Measurements from ENCODE around the gene PPP4R3A. TPM values are rescaled to one million over a fixed set of nuclear protein-coding genes. Genes with fewer than 3 reads are reported as not detected.

The PPP4R3A gene
- total and polyA plus RNA-seq, 10 of the 15 experiments (the other 5 are each of a cell fraction or from before 2014, with no cell fraction given): 19.4 to 97.8 (median 62.9) TPM

DNA sequence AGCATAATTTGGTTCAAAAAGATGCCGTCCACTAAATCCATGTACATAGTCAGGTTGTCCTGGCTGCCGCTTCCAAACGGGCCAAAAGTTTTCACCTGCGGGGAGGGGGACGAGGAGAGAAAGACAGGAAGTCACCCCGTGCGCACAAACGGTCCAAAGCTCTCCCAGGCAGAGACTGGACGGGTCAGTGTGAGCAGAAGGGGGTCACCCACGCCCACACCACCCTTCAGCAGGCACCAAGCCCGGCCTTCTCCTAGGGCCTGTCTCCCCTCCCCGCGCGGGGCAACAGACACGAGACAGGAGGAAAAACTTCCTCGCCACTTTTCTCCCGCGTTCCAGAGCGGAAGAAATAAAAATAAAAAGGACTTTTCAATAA lies 93.4 kb downstream of the PPP4R3A start:
- DNase-seq (ENCODE audit: low read depth, low spot score) (no peak), FAIRE-seq (no peak), ATAC-seq (peak; percentile 40)
- in situ Hi-C loops (cut with MboI) (no loop called here), intact Hi-C loops (cut with micrococcal nuclease; ENCODE audit: unreplicated experiment) (loop anchor here (1.0 to 5.0 kb wide), 5 partner anchors 44 to 174 kb away; partner anchors contain the start of gene GPR68)
- Histone ChIP-seq H3K27ac (ENCODE audit: control insufficient read depth, insufficient read depth) (peak overlapping the region; percentile 100), H3K9ac (ENCODE audit: control insufficient read depth, insufficient read depth, low read length) (peak overlapping the region; percentile 97), H2AFZ (ENCODE audit: control insufficient read depth, low read depth, low read length) (no peak overlapping the region; the same call in 1 of the 2 replicates), H3K27me3 (replicated peaks in 1 of 2; ENCODE audit: control insufficient read depth in 2 of 2, insufficient read depth in 2 of 2, low read length in 1 of 2) (no peaks in the 10 kb centered on the region), H3K4me2 (ENCODE audit: control insufficient read depth, insufficient read depth) (peak overlapping the region; percentile 92), H4K20me1 (ENCODE audit: control insufficient read depth, insufficient read depth) (no peaks in the 10 kb centered on the region), H3K4me1 (ENCODE audit: control insufficient read depth, insufficient read depth, low read length) (peaks cover 29% of the 10 kb centered on the region), H3K36me3 (ENCODE audit: control insufficient read depth in 2 of 2, insufficient read depth in 2 of 2, low read length in 1 of 2) (peaks cover 4 to 18% of the 10 kb centered on the region in 2 experiments; a peak in 2 of 4 replicates), H3K4me3 (peak overlapping the region; percentile 88), H3K79me2 (ENCODE audit: control insufficient read depth, insufficient read depth, low read length) (peaks cover 61% of the 10 kb centered on the region), H3K9me3 (replicated peaks; ENCODE audit: control insufficient read depth, insufficient read depth, low read length) (no peaks in the 10 kb centered on the region)
- ChIA-PET POLR2A (interaction anchor here (1.3 to 9.2 kb wide), 8 partner anchors 13 to 93 kb away, joined by 4 to 140 read pairs (median 13); no protein-coding TSS in a partner anchor), RAD21 (ENCODE audit: unreplicated experiment) (interaction anchor here (0.7 to 10.0 kb wide), 13 partner anchors 17 to 188 kb away, joined by 3 to 236 read pairs (median 17); no protein-coding TSS in a partner anchor), CTCF (interaction anchor here (1.2 to 19.0 kb wide), 12 partner anchors 16 to 130 kb away, joined by 3 to 242 read pairs (median 12); no protein-coding TSS in a partner anchor), SMC1A (ENCODE audit: uncharacterized antibody, unreplicated experiment) (interaction anchor here (1.4 to 15.4 kb wide), 13 partner anchors 16 to 239 kb away, joined by 3 to 210 read pairs (median 10); partner anchors contain the start of gene GPR68)
- TSS peak; percentile 93 for BruUV-seq (replicated peaks)
- 0% methylated on average over 19 of the region's 19 CpGs for WGBS (ENCODE audit: insufficient coverage, insufficient replicate concordance, low lambda C conversion rate, missing lambda C conversion rate)
- TF ChIP-seq POLR2AphosphoS5 (IDR thresholded peaks at IDR 0.05; ENCODE audit: low read length) (peak; percentile 17; the same call in 1 of the 2 replicates), TCF3 (IDR thresholded peaks at IDR 0.05; ENCODE audit: borderline replicate concordance, insufficient read depth, low read depth, low read length) (no peak), SP1 (IDR thresholded peaks at IDR 0.05; ENCODE audit: low read depth, low read length) (no peak), SMARCA5 (IDR thresholded peaks at IDR 0.05) (no peak), ESRRA (IDR thresholded peaks at IDR 0.05; ENCODE audit: low read length) (no peak), TAF1 (IDR thresholded peaks at IDR 0.05; ENCODE audit: borderline replicate concordance, low read depth, low read length) (0 out of 2 replicates have a peak, but pooled peaks have one; percentile 37), HDGF (IDR thresholded peaks at IDR 0.05) (no peak), NR2F1 (conservative IDR thresholded peaks at IDR 0.05) (0 out of 2 replicates have a peak, but pooled peaks have one; percentile 10), SUPT20H (IDR thresholded peaks at IDR 0.05; ENCODE audit: borderline replicate concordance, control insufficient read depth, low read depth, low read length) (no peak), YBX1 (IDR thresholded peaks at IDR 0.05) (no peak), NRF1 (conservative IDR thresholded peaks at IDR 0.05; ENCODE audit: low read depth, low read length) (no peak), NFIC (IDR thresholded peaks at IDR 0.05; ENCODE audit: low read depth, low read length) (no peak), MYB (IDR thresholded peaks at IDR 0.05; ENCODE audit: borderline replicate concordance, low read depth, low read length) (no peak), LARP7 (IDR thresholded peaks at IDR 0.05) (peak; percentile 57; the same call in 1 of the 2 replicates), POLR2A (IDR thresholded peaks at IDR 0.05; ENCODE audit: low read depth, low read length) (peak; percentile 73), SPI1 (IDR thresholded peaks at IDR 0.05; ENCODE audit: borderline replicate concordance, insufficient read depth, low read depth, low read length) (no peak), BHLHE40 (IDR thresholded peaks at IDR 0.05; ENCODE audit: borderline replicate concordance in 1 of 2, low read depth in 2 of 2, low read length in 1 of 2) (0 out of 4 replicates have a peak, but pooled peaks of 1 of the 2 experiments have one; percentile 5), SREBF1 (IDR thresholded peaks at IDR 0.05; ENCODE audit: low read length) (no peak), MEF2A (IDR thresholded peaks at IDR 0.05; ENCODE audit: insufficient read depth, low read depth, low read length) (no peak)
- TF ChIP-seq, protein P1, sequence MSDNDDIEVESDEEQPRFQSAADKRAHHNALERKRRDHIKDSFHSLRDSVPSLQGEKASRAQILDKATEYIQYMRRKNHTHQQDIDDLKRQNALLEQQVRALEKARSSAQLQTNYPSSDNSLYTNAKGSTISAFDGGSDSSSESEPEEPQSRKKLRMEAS (IDR thresholded peaks at IDR 0.05; ENCODE audit: low read depth, low read length): no peak
- TF ChIP-seq, protein P2, sequence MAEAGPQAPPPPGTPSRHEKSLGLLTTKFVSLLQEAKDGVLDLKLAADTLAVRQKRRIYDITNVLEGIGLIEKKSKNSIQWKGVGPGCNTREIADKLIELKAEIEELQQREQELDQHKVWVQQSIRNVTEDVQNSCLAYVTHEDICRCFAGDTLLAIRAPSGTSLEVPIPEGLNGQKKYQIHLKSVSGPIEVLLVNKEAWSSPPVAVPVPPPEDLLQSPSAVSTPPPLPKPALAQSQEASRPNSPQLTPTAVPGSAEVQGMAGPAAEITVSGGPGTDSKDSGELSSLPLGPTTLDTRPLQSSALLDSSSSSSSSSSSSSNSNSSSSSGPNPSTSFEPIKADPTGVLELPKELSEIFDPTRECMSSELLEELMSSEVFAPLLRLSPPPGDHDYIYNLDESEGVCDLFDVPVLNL (IDR thresholded peaks at IDR 0.05; ENCODE audit: low read depth, low read length): no peak
- TF ChIP-seq, protein P3, sequence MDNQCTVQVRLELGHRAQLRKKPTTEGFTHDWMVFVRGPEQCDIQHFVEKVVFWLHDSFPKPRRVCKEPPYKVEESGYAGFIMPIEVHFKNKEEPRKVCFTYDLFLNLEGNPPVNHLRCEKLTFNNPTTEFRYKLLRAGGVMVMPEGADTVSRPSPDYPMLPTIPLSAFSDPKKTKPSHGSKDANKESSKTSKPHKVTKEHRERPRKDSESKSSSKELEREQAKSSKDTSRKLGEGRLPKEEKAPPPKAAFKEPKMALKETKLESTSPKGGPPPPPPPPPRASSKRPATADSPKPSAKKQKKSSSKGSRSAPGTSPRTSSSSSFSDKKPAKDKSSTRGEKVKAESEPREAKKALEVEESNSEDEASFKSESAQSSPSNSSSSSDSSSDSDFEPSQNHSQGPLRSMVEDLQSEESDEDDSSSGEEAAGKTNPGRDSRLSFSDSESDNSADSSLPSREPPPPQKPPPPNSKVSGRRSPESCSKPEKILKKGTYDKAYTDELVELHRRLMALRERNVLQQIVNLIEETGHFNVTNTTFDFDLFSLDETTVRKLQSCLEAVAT (IDR thresholded peaks at IDR 0.05): 0 out of 2 replicates have a peak, but pooled peaks have one; percentile 31
- TF ChIP-seq, protein P4, sequence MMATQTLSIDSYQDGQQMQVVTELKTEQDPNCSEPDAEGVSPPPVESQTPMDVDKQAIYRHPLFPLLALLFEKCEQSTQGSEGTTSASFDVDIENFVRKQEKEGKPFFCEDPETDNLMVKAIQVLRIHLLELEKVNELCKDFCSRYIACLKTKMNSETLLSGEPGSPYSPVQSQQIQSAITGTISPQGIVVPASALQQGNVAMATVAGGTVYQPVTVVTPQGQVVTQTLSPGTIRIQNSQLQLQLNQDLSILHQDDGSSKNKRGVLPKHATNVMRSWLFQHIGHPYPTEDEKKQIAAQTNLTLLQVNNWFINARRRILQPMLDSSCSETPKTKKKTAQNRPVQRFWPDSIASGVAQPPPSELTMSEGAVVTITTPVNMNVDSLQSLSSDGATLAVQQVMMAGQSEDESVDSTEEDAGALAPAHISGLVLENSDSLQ (IDR thresholded peaks at IDR 0.05): no peak

Data from GM12878 (cell line).